Measurements from ENCODE around the gene CCL14.
"Not testable (repeated sequence)": the region's sequence is repeated elsewhere in the genome, so short reads cannot be mapped to it uniquely, and the experiment has no call there.

CCL14 gene

DNA sequence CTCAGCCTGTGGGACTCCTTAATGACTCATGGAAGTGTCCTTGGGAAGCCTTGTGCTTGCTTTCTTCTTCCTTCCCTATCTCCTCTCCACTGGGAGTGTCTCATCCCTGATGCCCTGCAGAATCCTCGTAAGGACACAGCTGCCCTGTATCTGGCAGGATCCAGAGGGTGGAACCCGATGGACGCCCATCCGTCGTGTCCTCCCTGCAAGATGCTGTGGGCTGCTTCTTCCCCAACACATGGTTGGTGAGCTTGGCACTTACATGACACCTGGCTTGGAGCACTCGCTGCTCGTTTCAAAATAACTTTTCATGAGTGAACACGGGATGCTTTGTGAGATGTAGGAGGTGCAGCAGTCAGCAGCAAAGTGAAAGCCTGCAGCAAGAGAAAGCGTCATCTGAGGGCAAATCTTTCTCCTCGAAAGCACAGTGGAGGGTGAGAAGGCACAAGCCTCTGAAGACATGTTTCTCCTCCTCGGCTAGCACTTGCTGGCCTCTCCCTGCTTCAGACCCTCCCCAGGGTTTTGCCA, 11.6 kb upstream of the CCL14 start:
- DNase-seq (ENCODE audit: low read depth): no peak
- H3K4me3 ChIP-seq (ENCODE audit: control insufficient read depth, low read depth, low read length): no peak overlapping the region
- TF ChIP-seq, protein P1, sequence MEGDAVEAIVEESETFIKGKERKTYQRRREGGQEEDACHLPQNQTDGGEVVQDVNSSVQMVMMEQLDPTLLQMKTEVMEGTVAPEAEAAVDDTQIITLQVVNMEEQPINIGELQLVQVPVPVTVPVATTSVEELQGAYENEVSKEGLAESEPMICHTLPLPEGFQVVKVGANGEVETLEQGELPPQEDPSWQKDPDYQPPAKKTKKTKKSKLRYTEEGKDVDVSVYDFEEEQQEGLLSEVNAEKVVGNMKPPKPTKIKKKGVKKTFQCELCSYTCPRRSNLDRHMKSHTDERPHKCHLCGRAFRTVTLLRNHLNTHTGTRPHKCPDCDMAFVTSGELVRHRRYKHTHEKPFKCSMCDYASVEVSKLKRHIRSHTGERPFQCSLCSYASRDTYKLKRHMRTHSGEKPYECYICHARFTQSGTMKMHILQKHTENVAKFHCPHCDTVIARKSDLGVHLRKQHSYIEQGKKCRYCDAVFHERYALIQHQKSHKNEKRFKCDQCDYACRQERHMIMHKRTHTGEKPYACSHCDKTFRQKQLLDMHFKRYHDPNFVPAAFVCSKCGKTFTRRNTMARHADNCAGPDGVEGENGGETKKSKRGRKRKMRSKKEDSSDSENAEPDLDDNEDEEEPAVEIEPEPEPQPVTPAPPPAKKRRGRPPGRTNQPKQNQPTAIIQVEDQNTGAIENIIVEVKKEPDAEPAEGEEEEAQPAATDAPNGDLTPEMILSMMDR (conservative IDR thresholded peaks at IDR 0.05; ENCODE audit: control insufficient read depth, insufficient read depth, low read depth, low read length): no peak

DNA sequence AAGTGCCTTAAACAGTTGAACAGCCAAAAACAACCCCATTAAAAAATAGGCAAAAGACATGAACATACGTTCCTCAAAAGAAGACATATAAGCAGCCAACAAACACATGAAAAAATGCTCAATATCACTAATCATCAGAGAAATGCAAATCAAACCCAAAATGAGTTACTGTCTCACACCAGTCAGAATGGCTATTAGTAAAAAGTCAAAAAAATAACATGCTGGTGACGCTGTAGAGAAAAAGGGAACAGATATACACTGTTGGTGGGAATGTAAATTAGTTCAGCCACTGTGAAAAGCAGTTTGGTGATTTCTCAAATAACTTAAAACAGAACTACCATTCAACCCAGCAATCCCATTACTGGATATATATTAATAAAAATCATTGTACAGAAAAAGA, 8.8 kb upstream of the CCL14 start:
- DNase-seq (ENCODE audit: low read depth); H3K4me3 ChIP-seq (ENCODE audit: control insufficient read depth, low read depth, low read length): not testable (repeated sequence)

DNA sequence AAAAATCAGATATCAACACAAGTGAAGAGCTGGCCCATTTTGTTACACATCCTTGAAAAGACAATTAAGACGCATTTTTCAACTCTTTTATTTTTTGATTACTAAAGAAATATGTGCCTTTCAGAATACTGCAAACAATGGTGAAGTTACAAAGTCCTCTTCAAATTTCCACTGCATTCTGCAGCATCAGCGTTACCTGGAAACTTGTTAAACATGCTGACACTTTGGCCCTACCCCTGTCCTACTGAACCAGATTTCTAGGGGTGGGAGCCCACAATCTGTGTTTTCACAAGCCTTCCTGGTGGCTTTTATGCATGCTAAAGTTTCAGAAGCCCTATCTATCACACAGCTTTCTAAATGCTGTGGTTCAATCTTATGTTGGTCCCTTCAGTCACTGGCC, 4.5 kb upstream of the CCL14 start:
- TF ChIP-seq, protein P1 (conservative IDR thresholded peaks at IDR 0.05; ENCODE audit: control insufficient read depth, insufficient read depth, low read depth, low read length): no peak
- H3K4me3 ChIP-seq (ENCODE audit: control insufficient read depth, low read depth, low read length): no peak overlapping the region
- DNase-seq (ENCODE audit: low read depth): no peak

DNA sequence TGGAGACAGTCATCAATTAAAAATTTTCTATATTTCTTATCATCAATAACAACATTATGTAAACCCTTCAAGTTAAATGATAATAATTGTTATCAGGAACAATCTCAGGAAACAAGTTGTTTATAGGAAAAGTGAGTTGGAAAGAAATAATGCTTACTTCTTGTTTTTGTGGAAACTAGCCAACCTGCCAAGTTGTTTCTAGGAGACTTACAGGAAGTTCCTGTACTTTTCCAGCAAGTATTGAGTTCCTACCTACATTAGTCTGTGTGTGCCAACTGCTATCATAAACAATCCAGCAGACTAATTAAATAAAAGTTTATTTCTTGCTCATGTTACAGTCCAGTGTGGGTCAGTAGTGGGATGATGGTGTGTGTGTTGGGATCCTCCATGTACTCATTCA, 1.6 kb upstream of the CCL14 start:
- TF ChIP-seq, protein P1 (conservative IDR thresholded peaks at IDR 0.05; ENCODE audit: control insufficient read depth, insufficient read depth, low read depth, low read length): no peak
- no peak overlapping the region for H3K4me3 ChIP-seq (ENCODE audit: control insufficient read depth, low read depth, low read length)
- no peak for DNase-seq (ENCODE audit: low read depth)

DNA sequence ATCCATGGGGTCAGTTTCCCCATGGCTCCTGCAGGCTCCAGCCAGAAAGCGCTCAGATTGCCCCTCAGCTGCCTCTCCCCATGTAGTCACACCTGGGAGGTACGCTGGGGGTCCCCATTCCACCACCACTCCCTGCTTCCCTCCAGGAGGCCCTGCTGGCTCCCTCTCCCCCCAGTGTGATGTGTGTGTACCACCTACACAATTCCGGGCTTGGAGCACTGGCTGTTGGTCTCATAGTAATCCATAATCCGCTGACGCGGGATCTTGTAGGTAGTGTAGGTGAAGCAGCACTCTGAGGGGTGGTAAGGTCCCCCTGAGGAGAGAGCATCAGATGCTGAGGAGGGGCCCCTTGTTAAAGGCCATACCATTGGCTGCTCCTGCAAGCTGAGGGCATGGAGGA, 2.4 kb downstream of the CCL14 start:
- DNase-seq (ENCODE audit: low read depth): no peak
- no peak overlapping the region for H3K4me3 ChIP-seq (ENCODE audit: control insufficient read depth, low read depth, low read length)
- TF ChIP-seq, protein P1 (conservative IDR thresholded peaks at IDR 0.05; ENCODE audit: control insufficient read depth, insufficient read depth, low read depth, low read length): no peak

DNA sequence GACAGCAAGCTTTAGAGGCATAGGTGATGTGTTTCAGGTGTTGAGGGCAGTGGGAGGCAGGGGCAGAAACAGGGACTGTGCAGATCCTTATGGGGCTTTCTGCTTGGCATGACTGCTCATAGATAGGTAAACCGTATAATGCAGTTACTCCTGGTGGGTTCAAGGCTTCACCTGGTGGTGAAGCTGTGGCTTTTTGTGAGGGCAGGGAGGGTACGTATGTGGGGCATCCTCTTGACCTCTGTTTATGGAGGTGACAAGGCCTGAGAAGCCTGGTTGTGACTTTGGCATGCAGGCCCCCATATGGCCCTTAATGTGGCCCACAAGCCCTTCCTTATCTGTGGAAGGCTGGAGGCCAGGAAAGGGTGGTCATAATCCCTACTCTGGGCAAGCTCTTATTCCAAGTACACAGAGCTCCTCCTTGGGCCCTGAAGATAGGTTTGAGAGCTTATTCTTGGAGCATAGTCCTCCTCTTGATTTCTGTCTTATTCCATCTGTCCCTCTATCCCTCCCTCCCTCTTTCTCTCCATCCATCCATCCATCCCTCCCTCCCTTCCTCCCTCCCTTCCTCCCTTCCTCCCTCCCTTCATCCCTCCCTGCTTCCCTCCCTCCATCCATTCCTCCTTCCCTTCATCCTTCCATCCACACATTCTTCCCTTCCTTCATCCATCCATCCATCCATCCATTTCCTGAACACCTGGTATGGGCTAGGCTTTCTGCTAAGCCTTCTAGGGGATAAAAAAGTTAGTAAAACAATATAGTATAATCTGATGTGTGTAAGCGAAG, 3.9 kb downstream of the CCL14 start:
- TF ChIP-seq, protein P1 (conservative IDR thresholded peaks at IDR 0.05; ENCODE audit: control insufficient read depth, insufficient read depth, low read depth, low read length): no peak
- no peak overlapping the region for H3K4me3 ChIP-seq (ENCODE audit: control insufficient read depth, low read depth, low read length)
- DNase-seq (ENCODE audit: low read depth): no peak

DNA sequence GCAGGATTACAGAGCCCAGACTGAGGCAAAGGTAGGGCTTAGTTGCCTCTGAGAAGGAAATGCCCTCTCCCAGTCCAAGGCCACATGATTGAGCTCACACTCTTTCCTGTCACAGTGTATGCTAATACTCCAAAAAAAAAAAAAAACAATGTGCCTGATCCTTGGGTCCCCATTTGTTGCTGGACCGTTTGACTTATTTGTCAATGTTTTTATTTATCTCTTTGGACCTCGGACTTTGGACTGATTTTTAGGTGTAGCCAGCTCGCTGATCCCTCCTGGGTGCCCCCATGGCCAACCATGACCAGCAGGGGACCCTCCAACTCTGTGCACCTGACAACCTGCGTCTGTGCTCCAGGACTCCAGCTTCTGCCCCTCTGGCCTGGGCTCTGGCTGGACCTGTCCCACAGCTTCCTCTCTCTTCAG, 4.6 kb downstream of the CCL14 start:
- H3K4me3 ChIP-seq (ENCODE audit: control insufficient read depth, low read depth, low read length): no peak overlapping the region
- DNase-seq (ENCODE audit: low read depth): no peak
- TF ChIP-seq, protein P1 (conservative IDR thresholded peaks at IDR 0.05; ENCODE audit: control insufficient read depth, insufficient read depth, low read depth, low read length): no peak

Data from fibroblast of mammary gland (primary cell).